ENCODE measurements around the gene LRFN2. TPM values are rescaled to one million over a fixed set of nuclear protein-coding genes. Genes with fewer than 3 reads are reported as not detected.
A peak's percentile ranks its signal among the peaks of the same experiment; 100 is the strongest.

Gene LRFN2
- total RNA-seq, 1 donor from 2014 or later, result not detected

- intact Hi-C loops (cut with DNase I), result no loop called here
Observed at GRCh38 chr6:40552941-40553340, 34.2 kb downstream of the LRFN2 start.

GRCh38 chr6:40551966-40552505 lies 35.1 kb downstream of the LRFN2 start:
- intact Hi-C loops (cut with DNase I), result no loop called here
- DNase-seq (ENCODE audit: low spot score), result no peak

More at GRCh38 chr6:40552941-40553340, 34.2 kb downstream of the LRFN2 start:
- no peak for DNase-seq (ENCODE audit: low spot score)

- intact Hi-C loops (cut with DNase I), result no loop called here
- DNase-seq (ENCODE audit: low spot score), result peak; percentile 36
Observed at GRCh38 chr6:40550202-40551101, 36.7 kb downstream of the LRFN2 start.

- intact Hi-C loops (cut with DNase I), result no loop called here
- DNase-seq (ENCODE audit: low spot score), result peak; percentile 24
Observed at GRCh38 chr6:40545954-40546353, 41.2 kb downstream of the LRFN2 start.

- intact Hi-C loops (cut with DNase I), result no loop called here
- no peak for DNase-seq (ENCODE audit: low spot score)
Observed at GRCh38 chr6:40543776-40544175, 43.4 kb downstream of the LRFN2 start.

- DNase-seq (ENCODE audit: low spot score), result peak; percentile 9
- intact Hi-C loops (cut with DNase I), result no loop called here
Observed at GRCh38 chr6:40543146-40543545, 44.0 kb downstream of the LRFN2 start.

- intact Hi-C loops (cut with DNase I), result no loop called here
- DNase-seq (ENCODE audit: low spot score), result no peak
Observed at GRCh38 chr6:40542175-40542764, 44.9 kb downstream of the LRFN2 start.

- no peak for DNase-seq (ENCODE audit: low spot score)
- intact Hi-C loops (cut with DNase I), result no loop called here
Observed at GRCh38 chr6:40541556-40542174, 45.5 kb downstream of the LRFN2 start.

GRCh38 chr6:40540790-40541189 lies 46.4 kb downstream of the LRFN2 start:
- DNase-seq (ENCODE audit: low spot score), result peak; percentile 70
- intact Hi-C loops (cut with DNase I), result no loop called here

GRCh38 chr6:40539853-40540252 lies 47.3 kb downstream of the LRFN2 start:
- DNase-seq (ENCODE audit: low spot score), result no peak
- intact Hi-C loops (cut with DNase I), result no loop called here

- intact Hi-C loops (cut with DNase I), result no loop called here
- DNase-seq (ENCODE audit: low spot score), result no peak
Observed at GRCh38 chr6:40538556-40538955, 48.6 kb downstream of the LRFN2 start.

GRCh38 chr6:40537446-40537845 lies 49.7 kb downstream of the LRFN2 start:
- intact Hi-C loops (cut with DNase I), result no loop called here
- DNase-seq (ENCODE audit: low spot score), result no peak

GRCh38 chr6:40536442-40536841 lies 50.7 kb downstream of the LRFN2 start:
- intact Hi-C loops (cut with DNase I), result no loop called here
- DNase-seq (ENCODE audit: low spot score), result no peak

GRCh38 chr6:40535819-40536380 lies 51.3 kb downstream of the LRFN2 start:
- intact Hi-C loops (cut with DNase I), result no loop called here
- no peak for DNase-seq (ENCODE audit: low spot score)

- no peak for DNase-seq (ENCODE audit: low spot score)
- intact Hi-C loops (cut with DNase I), result no loop called here
Observed at GRCh38 chr6:40535110-40535818, 51.9 kb downstream of the LRFN2 start.

GRCh38 chr6:40532349-40533000 lies 54.7 kb downstream of the LRFN2 start:
- DNase-seq (ENCODE audit: low spot score), result no peak
- intact Hi-C loops (cut with DNase I), result no loop called here

GRCh38 chr6:40529919-40530318 lies 57.2 kb downstream of the LRFN2 start:
- intact Hi-C loops (cut with DNase I), result no loop called here
- DNase-seq (ENCODE audit: low spot score), result no peak

GRCh38 chr6:40529040-40529439 lies 58.1 kb downstream of the LRFN2 start:
- intact Hi-C loops (cut with DNase I), result no loop called here

GRCh38 chr6:40528051-40528450 lies 59.1 kb downstream of the LRFN2 start:
- intact Hi-C loops (cut with DNase I), result no loop called here
- DNase-seq (ENCODE audit: low spot score), result no peak

More at GRCh38 chr6:40529040-40529439, 58.1 kb downstream of the LRFN2 start:
- no peak for DNase-seq (ENCODE audit: low spot score)

Data from cardiac septum (tissue), 1 donor.